OCI-LY1 (cell line): ENCODE measurements around the gene GYS2.

ENCODE experiments used
- EZH2 ChIP-seq: fragments of 200-600 bp; sonication (generic), shearing (Covaris generic); IDR thresholded peaks from 2 replicates; pipeline ENCODE4 v1.8.0; 2017; ENCODE audit warnings: borderline replicate concordance, mixed run types, mild to moderate bottlenecking, antibody characterized with exemption, low read length, moderate library complexity, mixed read lengths
- TF ChIP-seq, protein P1 (sequence below): fragments of 200-600 bp; sonication (generic), shearing (Covaris generic); IDR thresholded peaks from 2 replicates; pipeline ENCODE4 v1.5.1; 2017; ENCODE audit warnings: mild to moderate bottlenecking, antibody characterized with exemption, low read length, moderate library complexity, mixed read lengths

DNA sequence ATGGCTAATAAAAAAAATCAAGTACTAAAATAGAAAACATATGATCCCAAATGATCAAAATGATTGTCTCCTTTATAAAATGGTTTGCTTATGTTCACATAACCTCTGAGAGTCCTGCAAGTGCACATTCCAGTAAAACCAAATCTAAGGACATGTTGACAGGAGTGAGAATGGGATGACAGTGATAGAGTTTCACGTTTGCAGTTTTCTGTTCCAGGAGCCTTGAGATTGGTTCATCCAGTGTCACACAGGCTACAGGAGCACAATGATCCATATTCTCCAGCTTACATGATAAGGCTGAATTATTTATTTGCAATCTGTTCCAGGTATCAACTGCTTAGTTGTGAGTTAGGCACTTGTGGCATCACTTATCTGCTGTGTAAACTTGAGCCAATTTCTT, 1.5 kb upstream of the GYS2 start:
- TF ChIP-seq, protein P1, sequence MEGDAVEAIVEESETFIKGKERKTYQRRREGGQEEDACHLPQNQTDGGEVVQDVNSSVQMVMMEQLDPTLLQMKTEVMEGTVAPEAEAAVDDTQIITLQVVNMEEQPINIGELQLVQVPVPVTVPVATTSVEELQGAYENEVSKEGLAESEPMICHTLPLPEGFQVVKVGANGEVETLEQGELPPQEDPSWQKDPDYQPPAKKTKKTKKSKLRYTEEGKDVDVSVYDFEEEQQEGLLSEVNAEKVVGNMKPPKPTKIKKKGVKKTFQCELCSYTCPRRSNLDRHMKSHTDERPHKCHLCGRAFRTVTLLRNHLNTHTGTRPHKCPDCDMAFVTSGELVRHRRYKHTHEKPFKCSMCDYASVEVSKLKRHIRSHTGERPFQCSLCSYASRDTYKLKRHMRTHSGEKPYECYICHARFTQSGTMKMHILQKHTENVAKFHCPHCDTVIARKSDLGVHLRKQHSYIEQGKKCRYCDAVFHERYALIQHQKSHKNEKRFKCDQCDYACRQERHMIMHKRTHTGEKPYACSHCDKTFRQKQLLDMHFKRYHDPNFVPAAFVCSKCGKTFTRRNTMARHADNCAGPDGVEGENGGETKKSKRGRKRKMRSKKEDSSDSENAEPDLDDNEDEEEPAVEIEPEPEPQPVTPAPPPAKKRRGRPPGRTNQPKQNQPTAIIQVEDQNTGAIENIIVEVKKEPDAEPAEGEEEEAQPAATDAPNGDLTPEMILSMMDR, result no peak
- TF ChIP-seq EZH2, result no peak
